Limb (tissue), 2 donors: ENCODE data around the gene ACTR3C.
"Not testable (repeated sequence)": the region's sequence is repeated elsewhere in the genome, so short reads cannot be mapped to it uniquely, and the experiment has no call there.

Source experiments
- DNase-seq, 2 donors: peaks; one replicate each; pipeline ENCODE4 v3.0.0-alpha.2; 2016; ENCODE audit errors: extremely low spot score in 2 of 2

Gene ACTR3C

GRCh38 chr7:150336746-150337145, 13.4 kb upstream of the ACTR3C start:
- DNase-seq, result no peak

GRCh38 chr7:150335774-150336112, 12.4 kb upstream of the ACTR3C start:
- DNase-seq, result no peak

- no peak for DNase-seq
Measured at GRCh38 chr7:150335108-150335773, 11.9 kb upstream of the ACTR3C start.

- DNase-seq, result no peak
Measured at GRCh38 chr7:150334108-150334507, 10.8 kb upstream of the ACTR3C start.

GRCh38 chr7:150333659-150334058, 10.3 kb upstream of the ACTR3C start:
- DNase-seq, result no peak

- no peak for DNase-seq
Measured at GRCh38 chr7:150332852-150333635, 9.7 kb upstream of the ACTR3C start.

GRCh38 chr7:150330211-150330885, 7.0 kb upstream of the ACTR3C start:
- DNase-seq, result no peak

GRCh38 chr7:150329331-150330120, 6.2 kb upstream of the ACTR3C start:
- no peak for DNase-seq

GRCh38 chr7:150327308-150327707, 4.0 kb upstream of the ACTR3C start:
- no peak for DNase-seq

- no peak for DNase-seq
Measured at GRCh38 chr7:150326657-150327268, 3.4 kb upstream of the ACTR3C start.

- no peak for DNase-seq
Measured at GRCh38 chr7:150325901-150326300, 2.6 kb upstream of the ACTR3C start.

- DNase-seq, result no peak
Measured at GRCh38 chr7:150325110-150325611, 1.8 kb upstream of the ACTR3C start.

- no peak for DNase-seq
Measured at GRCh38 chr7:150324373-150324961, 1.1 kb upstream of the ACTR3C start.

- DNase-seq, result no peak
Measured at GRCh38 chr7:150323682-150324372, 482 bp upstream of the ACTR3C start.

GRCh38 chr7:150322114-150322832, 1.1 kb downstream of the ACTR3C start:
- no peak for DNase-seq

GRCh38 chr7:150321788-150322113, 1.6 kb downstream of the ACTR3C start:
- no peak for DNase-seq

- DNase-seq, result no peak
Measured at GRCh38 chr7:150317748-150318444, 5.4 kb downstream of the ACTR3C start.

GRCh38 chr7:150316987-150317386, 6.4 kb downstream of the ACTR3C start:
- DNase-seq, result not testable (repeated sequence)

- DNase-seq, result no peak
Measured at GRCh38 chr7:150314639-150315239, 8.6 kb downstream of the ACTR3C start.
